ENCODE results near the gene CREB3L4.

DNA sequence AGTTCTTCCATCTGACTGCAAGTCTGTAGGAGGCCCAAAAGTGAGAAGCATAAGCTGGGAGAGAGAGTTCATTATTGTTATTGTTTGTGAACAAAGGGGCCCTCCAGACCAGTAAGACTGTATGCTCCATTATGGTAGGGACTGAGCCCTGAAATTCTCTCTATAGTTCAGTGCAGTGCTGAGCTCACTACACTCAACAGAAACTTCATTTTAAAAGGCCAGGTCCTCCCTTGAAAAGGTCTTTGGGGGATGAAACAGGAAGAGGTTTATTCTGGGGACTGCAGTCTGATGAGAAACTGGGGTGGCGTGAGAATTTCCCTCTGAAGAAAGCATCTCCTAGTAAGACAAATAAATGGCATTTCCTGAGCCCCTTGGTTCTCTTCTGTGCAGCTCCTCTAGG lies 39.5 kb upstream of the CREB3L4 start:
- TF ChIP-seq, protein P1, sequence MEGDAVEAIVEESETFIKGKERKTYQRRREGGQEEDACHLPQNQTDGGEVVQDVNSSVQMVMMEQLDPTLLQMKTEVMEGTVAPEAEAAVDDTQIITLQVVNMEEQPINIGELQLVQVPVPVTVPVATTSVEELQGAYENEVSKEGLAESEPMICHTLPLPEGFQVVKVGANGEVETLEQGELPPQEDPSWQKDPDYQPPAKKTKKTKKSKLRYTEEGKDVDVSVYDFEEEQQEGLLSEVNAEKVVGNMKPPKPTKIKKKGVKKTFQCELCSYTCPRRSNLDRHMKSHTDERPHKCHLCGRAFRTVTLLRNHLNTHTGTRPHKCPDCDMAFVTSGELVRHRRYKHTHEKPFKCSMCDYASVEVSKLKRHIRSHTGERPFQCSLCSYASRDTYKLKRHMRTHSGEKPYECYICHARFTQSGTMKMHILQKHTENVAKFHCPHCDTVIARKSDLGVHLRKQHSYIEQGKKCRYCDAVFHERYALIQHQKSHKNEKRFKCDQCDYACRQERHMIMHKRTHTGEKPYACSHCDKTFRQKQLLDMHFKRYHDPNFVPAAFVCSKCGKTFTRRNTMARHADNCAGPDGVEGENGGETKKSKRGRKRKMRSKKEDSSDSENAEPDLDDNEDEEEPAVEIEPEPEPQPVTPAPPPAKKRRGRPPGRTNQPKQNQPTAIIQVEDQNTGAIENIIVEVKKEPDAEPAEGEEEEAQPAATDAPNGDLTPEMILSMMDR (IDR thresholded peaks at IDR 0.05; ENCODE audit: low read depth, low read length, poor library complexity, severe bottlenecking): no peak
- TF ChIP-seq EZH2phosphoT487 (IDR thresholded peaks at IDR 0.05; ENCODE audit: borderline replicate concordance, low read length): no peak
